Measurements from ENCODE around the gene PLEKHM2. TPM values are rescaled to one million over a fixed set of nuclear protein-coding genes. Genes with fewer than 3 reads are reported as not detected.

PLEKHM2 gene
- total RNA-seq, 2 experiments from 2014 or later: 27.5 to 45.7 TPM

DNA sequence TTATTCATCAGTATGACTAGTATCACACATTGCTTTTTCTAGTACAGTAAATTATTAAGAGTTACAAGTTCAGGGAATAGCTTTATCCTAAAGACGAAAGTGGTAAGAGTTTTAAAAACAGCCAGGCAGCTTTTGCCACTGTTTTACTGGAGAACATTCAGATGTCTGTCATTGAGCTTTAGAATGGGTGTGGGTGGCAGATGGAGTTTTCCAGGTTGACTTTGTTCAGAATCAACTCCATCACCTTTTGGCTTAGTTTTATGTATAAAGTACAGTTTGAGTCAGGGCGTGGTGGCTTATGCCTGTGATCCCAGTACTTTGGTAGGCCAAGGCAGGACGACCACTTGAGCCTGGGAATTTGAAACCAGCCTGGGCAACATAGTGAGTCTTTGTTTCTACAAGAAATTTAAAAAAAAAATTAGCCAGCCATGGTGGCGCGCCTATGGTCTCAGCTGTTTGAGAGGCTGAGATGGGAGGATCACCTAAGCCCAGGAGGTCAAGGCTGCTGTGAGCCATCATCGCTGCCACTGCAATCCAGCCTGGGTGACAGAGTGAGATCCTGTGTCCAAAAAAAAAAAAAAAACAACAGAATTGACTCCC is 29.9 kb upstream of the PLEKHM2 start:
- Histone ChIP-seq H3K4me2 (ENCODE audit: low read length) (no peak overlapping the region), H3K79me2 (ENCODE audit: insufficient read depth, low read depth, low read length) (no peaks in the 10 kb centered on the region), H3K27ac (ENCODE audit: low read depth, low read length, poor library complexity, severe bottlenecking) (no peak overlapping the region), H4K20me1 (ENCODE audit: insufficient read depth, low read length) (no peaks in the 10 kb centered on the region), H3K4me1 (ENCODE audit: insufficient read depth, low read length, poor library complexity, severe bottlenecking) (no peaks in the 10 kb centered on the region), H2AFZ (ENCODE audit: low read length) (no peak overlapping the region), H3K9me3 (ENCODE audit: low read length) (no peaks in the 10 kb centered on the region), H3K9me2 (ENCODE audit: insufficient read depth, low read length) (no peaks in the 10 kb centered on the region), H3K4me3 (ENCODE audit: low read depth, low read length, poor library complexity, severe bottlenecking) (no peak overlapping the region), H3K36me3 (ENCODE audit: insufficient read depth, low read length) (peaks cover 82% of the 10 kb centered on the region)
- TF ChIP-seq EZH2phosphoT487 (IDR thresholded peaks at IDR 0.05; ENCODE audit: borderline replicate concordance, low read depth, low read length): no peak
- TF ChIP-seq, protein P1, sequence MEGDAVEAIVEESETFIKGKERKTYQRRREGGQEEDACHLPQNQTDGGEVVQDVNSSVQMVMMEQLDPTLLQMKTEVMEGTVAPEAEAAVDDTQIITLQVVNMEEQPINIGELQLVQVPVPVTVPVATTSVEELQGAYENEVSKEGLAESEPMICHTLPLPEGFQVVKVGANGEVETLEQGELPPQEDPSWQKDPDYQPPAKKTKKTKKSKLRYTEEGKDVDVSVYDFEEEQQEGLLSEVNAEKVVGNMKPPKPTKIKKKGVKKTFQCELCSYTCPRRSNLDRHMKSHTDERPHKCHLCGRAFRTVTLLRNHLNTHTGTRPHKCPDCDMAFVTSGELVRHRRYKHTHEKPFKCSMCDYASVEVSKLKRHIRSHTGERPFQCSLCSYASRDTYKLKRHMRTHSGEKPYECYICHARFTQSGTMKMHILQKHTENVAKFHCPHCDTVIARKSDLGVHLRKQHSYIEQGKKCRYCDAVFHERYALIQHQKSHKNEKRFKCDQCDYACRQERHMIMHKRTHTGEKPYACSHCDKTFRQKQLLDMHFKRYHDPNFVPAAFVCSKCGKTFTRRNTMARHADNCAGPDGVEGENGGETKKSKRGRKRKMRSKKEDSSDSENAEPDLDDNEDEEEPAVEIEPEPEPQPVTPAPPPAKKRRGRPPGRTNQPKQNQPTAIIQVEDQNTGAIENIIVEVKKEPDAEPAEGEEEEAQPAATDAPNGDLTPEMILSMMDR (conservative IDR thresholded peaks at IDR 0.05; ENCODE audit: low read length): no peak
- POLR2A ChIA-PET: interaction anchor here (0.9 to 1.5 kb wide), 6 partner anchors 9 to 36 kb away, joined by 3 read pairs; no protein-coding TSS in a partner anchor
- intact Hi-C loops (cut with micrococcal nuclease; ENCODE audit: unreplicated experiment): no loop called here
- no TSS peak for BruUV-seq (replicated peaks)
- CTCF ChIA-PET (ENCODE audit: unreplicated experiment): interaction anchor here (0.9 kb wide), 1 partner anchor 10 kb away, joined by 4 read pairs; no protein-coding TSS in a partner anchor
- DNase-seq (ENCODE audit: low spot score): no peak

DNA sequence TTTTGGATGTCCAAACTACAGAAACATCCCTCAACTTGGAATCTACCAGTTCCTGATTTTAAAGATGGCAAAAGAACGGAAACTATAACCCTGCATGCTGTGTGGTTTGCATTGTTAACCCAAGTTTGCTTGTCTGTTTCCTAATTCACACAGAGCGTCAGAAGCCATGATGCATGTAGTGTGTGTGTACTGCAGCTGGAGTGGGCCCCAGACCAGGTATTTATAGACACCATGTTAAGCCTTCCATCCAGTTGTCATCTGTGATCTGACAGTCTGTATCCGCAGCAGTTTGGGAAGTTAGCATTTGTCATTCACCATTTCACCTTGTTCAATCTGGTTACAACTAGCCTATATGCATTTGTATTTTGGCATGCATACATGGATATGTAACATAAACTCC is 27.7 kb upstream of the PLEKHM2 start:
- intact Hi-C loops (cut with micrococcal nuclease; ENCODE audit: unreplicated experiment): no loop called here

More for the DNA sequence above, 27.7 kb upstream of the PLEKHM2 start:
- Histone ChIP-seq H3K4me2 (ENCODE audit: low read length) (no peak overlapping the region), H3K9me3 (ENCODE audit: low read length) (no peaks in the 10 kb centered on the region), H4K20me1 (ENCODE audit: insufficient read depth, low read length) (no peaks in the 10 kb centered on the region), H3K79me2 (ENCODE audit: insufficient read depth, low read depth, low read length) (no peaks in the 10 kb centered on the region), H3K9me2 (ENCODE audit: insufficient read depth, low read length) (no peaks in the 10 kb centered on the region), H3K4me3 (ENCODE audit: low read depth, low read length, poor library complexity, severe bottlenecking) (no peak overlapping the region), H3K36me3 (ENCODE audit: insufficient read depth, low read length) (peaks cover 85% of the 10 kb centered on the region), H2AFZ (ENCODE audit: low read length) (no peak overlapping the region), H3K4me1 (ENCODE audit: insufficient read depth, low read length, poor library complexity, severe bottlenecking) (no peaks in the 10 kb centered on the region), H3K27ac (ENCODE audit: low read depth, low read length, poor library complexity, severe bottlenecking) (no peak overlapping the region)
- TF ChIP-seq EZH2phosphoT487 (IDR thresholded peaks at IDR 0.05; ENCODE audit: borderline replicate concordance, low read depth, low read length): no peak
- TF ChIP-seq, protein P1 (conservative IDR thresholded peaks at IDR 0.05; ENCODE audit: low read length): no peak
- no peak for DNase-seq (ENCODE audit: low spot score)
- POLR2A ChIA-PET: interaction anchor here (0.6 to 0.7 kb wide), 2 partner anchors 8 to 56 kb away, joined by 3 to 4 read pairs; no protein-coding TSS in a partner anchor
- CTCF ChIA-PET (ENCODE audit: unreplicated experiment): no interaction called here
- BruUV-seq (replicated peaks): no TSS peak

All from OCI-LY7 (cell line).